ENCODE data around the gene SYDE1.

DNA sequence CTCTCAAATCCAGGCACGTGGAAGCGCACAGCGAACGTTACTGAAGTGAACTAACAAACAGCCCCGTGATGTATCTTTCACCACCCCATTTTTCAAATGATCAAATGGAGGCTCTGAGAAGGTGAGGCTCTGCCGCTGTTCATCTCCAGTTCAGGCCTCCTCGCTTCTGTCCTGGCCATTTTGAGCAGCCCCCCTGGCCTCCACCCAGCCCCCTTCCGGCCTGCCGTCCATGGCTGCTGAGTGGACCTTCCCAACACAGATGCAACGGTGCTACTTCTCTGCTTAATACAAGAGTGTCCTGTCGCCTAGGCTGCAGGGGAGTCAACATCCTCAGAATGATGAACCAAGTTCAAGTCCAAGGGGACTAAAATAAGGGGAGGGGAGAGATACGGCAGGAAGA, 9.7 kb downstream of the SYDE1 start:
- TF ChIP-seq POLR2AphosphoS5 (IDR thresholded peaks at IDR 0.05; ENCODE audit: low read depth) (no peak), EZH2 (IDR thresholded peaks at IDR 0.05; ENCODE audit: low read depth, unreplicated experiment) (no peak), CREB1 (CRISPR knock-in tag; IDR thresholded peaks at IDR 0.05; ENCODE audit: low read depth) (no peak), JUNB (IDR thresholded peaks at IDR 0.05; ENCODE audit: unreplicated experiment) (no peak), EZH2phosphoT487 (IDR thresholded peaks at IDR 0.05; ENCODE audit: unreplicated experiment) (no peak), NANOG (IDR thresholded peaks at IDR 0.05; ENCODE audit: borderline replicate concordance) (no peak), ZNF331 (CRISPR knock-in tag; IDR thresholded peaks at IDR 0.05; ENCODE audit: low read depth) (no peak)
- TF ChIP-seq, protein P1, sequence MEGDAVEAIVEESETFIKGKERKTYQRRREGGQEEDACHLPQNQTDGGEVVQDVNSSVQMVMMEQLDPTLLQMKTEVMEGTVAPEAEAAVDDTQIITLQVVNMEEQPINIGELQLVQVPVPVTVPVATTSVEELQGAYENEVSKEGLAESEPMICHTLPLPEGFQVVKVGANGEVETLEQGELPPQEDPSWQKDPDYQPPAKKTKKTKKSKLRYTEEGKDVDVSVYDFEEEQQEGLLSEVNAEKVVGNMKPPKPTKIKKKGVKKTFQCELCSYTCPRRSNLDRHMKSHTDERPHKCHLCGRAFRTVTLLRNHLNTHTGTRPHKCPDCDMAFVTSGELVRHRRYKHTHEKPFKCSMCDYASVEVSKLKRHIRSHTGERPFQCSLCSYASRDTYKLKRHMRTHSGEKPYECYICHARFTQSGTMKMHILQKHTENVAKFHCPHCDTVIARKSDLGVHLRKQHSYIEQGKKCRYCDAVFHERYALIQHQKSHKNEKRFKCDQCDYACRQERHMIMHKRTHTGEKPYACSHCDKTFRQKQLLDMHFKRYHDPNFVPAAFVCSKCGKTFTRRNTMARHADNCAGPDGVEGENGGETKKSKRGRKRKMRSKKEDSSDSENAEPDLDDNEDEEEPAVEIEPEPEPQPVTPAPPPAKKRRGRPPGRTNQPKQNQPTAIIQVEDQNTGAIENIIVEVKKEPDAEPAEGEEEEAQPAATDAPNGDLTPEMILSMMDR (conservative IDR thresholded peaks at IDR 0.05; ENCODE audit: low read depth in 2 of 2): no peak
